Endothelial cell of umbilical vein (primary cell): ENCODE data around the gene DDX3Y. TPM values are rescaled to one million over a fixed set of nuclear protein-coding genes. Genes with fewer than 3 reads are reported as not detected.

ENCODE experiments used
- Bru-seq: library from RNA; stranded (reverse); fragments of 400-500 nt; gene quantifications from one replicate; lab custom pipeline; 2021; lab: Mats Ljungman, UMichigan
- BruChase-seq, 2 experiments: library from RNA; stranded (reverse); fragments of 400-500 nt; gene quantifications; one replicate each; lab custom pipeline; 2021; lab: Mats Ljungman, UMichigan
- BruUV-seq: library from RNA; stranded (reverse); fragments of 400-500 nt; replicated peaks from 2 replicates; lab custom pipeline; 2021; lab: Mats Ljungman, UMichigan
- CTCF ChIA-PET: fragments of 300-600, 350-600 bp; sonication (Branson Sonifier 250); formaldehyde crosslinking; loops from one replicate; lab custom pipeline; 2021; ENCODE audit warnings: antibody characterized with exemption, inconsistent platforms; lab: Charles Lee
- POLR2A ChIA-PET: fragments of 300-600, 350-600 bp; sonication (Branson Sonifier 250); formaldehyde crosslinking; loops from one replicate; lab custom pipeline; 2021; ENCODE audit warnings: antibody characterized with exemption, inconsistent platforms; lab: Charles Lee
- DNase-seq: peaks from one replicate; pipeline ENCODE4 v3.0.0-alpha.2; 2011; ENCODE audit warnings: low read depth, low spot score
- FAIRE-seq: peaks from 2 replicates; lab custom pipeline; 2011; peaks lifted over from hg19 to GRCh38; lab: Jason Lieb, UNC
- H2AFZ ChIP-seq: 2 replicates; pipeline ENCODE4 v1.6.0; 2012; ENCODE audit warnings: low read depth, low read length, control low read depth, inconsistent platforms
- H3K27ac ChIP-seq: 2 replicates; pipeline ENCODE4 v1.5.1; 2011; ENCODE audit warnings: low read depth, mild to moderate bottlenecking, control low read depth, low read length, moderate library complexity; ENCODE audit not compliant: insufficient read depth
- H3K27me3 ChIP-seq, 2 experiments: 2 replicates each; pipeline versions ENCODE4 v1.6.0 to v1.6.1; 2011; ENCODE audit warnings: low read length in 2 of 2, mixed read lengths in 1 of 2; ENCODE audit not compliant: control insufficient read depth in 2 of 2, insufficient read depth in 2 of 2
- H3K36me3 ChIP-seq, 2 experiments: 2 replicates in 1 of 2; 3 replicates in 1 of 2; pipeline ENCODE4 v1.5.1; 2011; ENCODE audit warnings: low read length in 2 of 2, mild to moderate bottlenecking in 1 of 2, moderate library complexity in 1 of 2; ENCODE audit not compliant: control insufficient read depth in 2 of 2, insufficient read depth in 2 of 2; ENCODE audit errors: extremely low read depth in 1 of 2
- H3K4me1 ChIP-seq: 3 replicates; pipeline ENCODE4 v1.5.1; 2011; ENCODE audit warnings: mild to moderate bottlenecking, low read length; ENCODE audit not compliant: control insufficient read depth, insufficient read depth; ENCODE audit errors: extremely low read depth
- H3K4me2 ChIP-seq: 2 replicates; pipeline ENCODE4 v1.6.1; 2011; ENCODE audit warnings: low read length, control low read depth, mixed read lengths; ENCODE audit not compliant: insufficient read depth
- H3K4me3 ChIP-seq, 3 experiments: fragments of 200-600 bp in 1 of 3; sonication (generic), shearing (Covaris generic) in 1 of 3; replicated peaks in 1 of 3; 2 replicates each; pipeline ENCODE4 v1.5.1; 2011 to 2016; ENCODE audit warnings: control low read depth in 3 of 3, low read length in 3 of 3, mild to moderate bottlenecking in 2 of 3, inconsistent platforms in 1 of 3, low read depth in 1 of 3, moderate library complexity in 1 of 3; ENCODE audit not compliant: insufficient read depth in 1 of 3
- H3K79me2 ChIP-seq: 2 replicates; pipeline ENCODE4 v1.6.0; 2012; ENCODE audit warnings: low read length, inconsistent platforms; ENCODE audit not compliant: control insufficient read depth, insufficient read depth
- H3K9ac ChIP-seq: replicated peaks from 2 replicates; pipeline ENCODE3; 2011; ENCODE audit warnings: low read length, control low read depth; ENCODE audit not compliant: insufficient read depth; ENCODE audit errors: extremely low read depth
- H3K9me1 ChIP-seq: replicated peaks from 3 replicates; pipeline ENCODE4 v1.6.0; 2011; ENCODE audit warnings: mild to moderate bottlenecking, low read length; ENCODE audit not compliant: control insufficient read depth, insufficient read depth; ENCODE audit errors: extremely low read depth
- H3K9me3 ChIP-seq: replicated peaks from 2 replicates; pipeline ENCODE4 v1.5.1; 2012; ENCODE audit warnings: low read length, inconsistent platforms; ENCODE audit not compliant: control insufficient read depth, insufficient read depth
- H4K20me1 ChIP-seq: replicated peaks from 2 replicates; pipeline ENCODE3; 2011; ENCODE audit warnings: mild to moderate bottlenecking, low read length; ENCODE audit not compliant: control insufficient read depth, insufficient read depth; ENCODE audit errors: extremely low read depth
- CTCF ChIP-seq, 2 donors: IDR thresholded peaks; 1 replicate in 1 of 2; 2 replicates in 1 of 2; pipeline ENCODE4 v1.5.1; 2011; ENCODE audit warnings: low read length in 2 of 2, mild to moderate bottlenecking in 2 of 2, moderate library complexity in 2 of 2, control low read depth in 1 of 2, inconsistent platforms in 1 of 2, low read depth in 1 of 2; ENCODE audit not compliant: insufficient read depth in 1 of 2; ENCODE audit errors: extremely low read depth in 1 of 2
- EZH2 ChIP-seq: IDR thresholded peaks from 2 replicates; pipeline ENCODE4 v1.6.1; 2012; ENCODE audit warnings: borderline replicate concordance, low read depth, mild to moderate bottlenecking, moderate library complexity, low read length, inconsistent platforms; ENCODE audit not compliant: severe bottlenecking
- FOS ChIP-seq: IDR thresholded peaks from 2 replicates; pipeline ENCODE4 v1.6.1; 2011; ENCODE audit warnings: mild to moderate bottlenecking, low read length, moderate library complexity, borderline replicate concordance; ENCODE audit not compliant: insufficient read depth
- GATA2 ChIP-seq: IDR thresholded peaks from 2 replicates; pipeline ENCODE4 v1.7.0; 2011; ENCODE audit warnings: low read depth, mild to moderate bottlenecking, moderate library complexity, mixed read lengths, low read length; ENCODE audit not compliant: insufficient read length, insufficient read depth
- JUN ChIP-seq: IDR thresholded peaks from 2 replicates; pipeline ENCODE4 v1.6.1; 2011; ENCODE audit warnings: borderline replicate concordance, low read depth; ENCODE audit not compliant: insufficient read length, insufficient read depth
- MAX ChIP-seq: IDR thresholded peaks from 2 replicates; pipeline ENCODE4 v1.6.1; 2011; ENCODE audit not compliant: insufficient read depth, insufficient read length
- MYC ChIP-seq: IDR thresholded peaks from one replicate; pipeline ENCODE4 v1.6.1; 2011; ENCODE audit warnings: mild to moderate bottlenecking, low read depth, low read length
- POLR2A ChIP-seq: IDR thresholded peaks from 2 replicates; pipeline ENCODE4 v1.6.1; 2012; ENCODE audit warnings: low read depth, mild to moderate bottlenecking, control low read depth, low read length
- POLR2AphosphoS5 ChIP-seq: IDR thresholded peaks from 2 replicates; pipeline ENCODE4 v1.6.1; 2012; ENCODE audit warnings: low read depth, mild to moderate bottlenecking, control low read depth, low read length, moderate library complexity; ENCODE audit not compliant: insufficient read depth
- dilution Hi-C: fragments of 300-500 bp; cut with MboI; formaldehyde crosslinking; loops from one replicate; pipeline ENCODE4 v1.15.0; 2019; ENCODE audit warnings: low sequenced_read_pairs; ENCODE audit not compliant: extremely low pct_ligation_motif_present
- intact Hi-C: fragments of 100-400 bp; cut with micrococcal nuclease; formaldehyde crosslinking; loops from one replicate; pipeline ENCODE4 v1.10.0; 2022
- long read RNA-seq: library from polyadenylated mRNA; stranded (forward); transcript quantifications from one replicate; pipeline ENCODE4 v2.0.0, GENCODE V29; 2021
- polyA minus RNA-seq, 3 experiments: library from RNA; depleted of rRNA, polyadenylated mRNA; stranded (reverse); fragments of >200 nt; gene quantifications; 1 replicate in 1 of 3; 2 replicates in 2 of 3; pipeline ENCODE4 v1.2.3, GENCODE V29; 2011
- polyA plus RNA-seq, 4 experiments: library from polyadenylated mRNA; depleted of rRNA in 3 of 4; stranded (reverse) in 3 of 4; unstranded in 1 of 4; fragments of >200 nt; gene quantifications; 2 replicates each; pipeline versions ENCODE4 v1.2.1 to v1.2.3, GENCODE V29; 2011 to 2012; ENCODE audit warnings: missing spikeins in 1 of 4
- total RNA-seq: library from RNA; stranded (reverse); gene quantifications from 2 replicates; pipeline ENCODE4 v1.2.3, GENCODE V29; 2021

The DDX3Y gene
- total RNA-seq (59.0 and 59.1 TPM in 2 replicates), polyA plus RNA-seq (10.1 and 20.5 TPM in 2 replicates), polyA minus RNA-seq (52.3 and 56.5 TPM in 2 replicates), Bru-seq, nascent RNA (percentile 93 among the genes with signal in this experiment), BruChase-seq, experiment 1, labeled RNA remaining after a 6-hour chase (percentile 98 among the genes with signal in this experiment), BruChase-seq, experiment 2, labeled RNA remaining after a 2-hour chase (percentile 98 among the genes with signal in this experiment)
- 12.5 and 12.8 TPM in 2 replicates for polyA plus RNA-seq (2011; cell fraction: cytosol; rRNA removed)
- 179 and 223 TPM in 2 replicates for polyA plus RNA-seq (2011; cell fraction: nucleus; rRNA removed)
- 56.1 and 69.6 TPM in 2 replicates for polyA plus RNA-seq (2012)
- not detected for polyA minus RNA-seq (2011; cell fraction: cytosol; rRNA and poly(A)+ RNA removed)
- polyA minus RNA-seq (2011; cell fraction: nucleus; rRNA and poly(A)+ RNA removed): 172 and 204 TPM in 2 replicates
- long read RNA-seq, full-length matches to known transcripts: 53 of 83 reads
- long read RNA-seq, partial matches to known transcripts: 7 of 83 reads
- long read RNA-seq, other reads (novel, unspliced or antisense): 23 of 83 reads

GRCh38 chrY:12904618-12905516 is at the start of gene DDX3Y:
Gene DDX3Y (plus strand): TSS chrY:12904868. CDS start chrY:12904937, 69 bp downstream.
- ChIA-PET POLR2A (no interaction called here), CTCF (no interaction called here)
- Histone ChIP-seq H3K36me3 (no peaks in the 10 kb centered on the region), H3K4me2 (peak within 1 kb of the TSS; percentile 98), H3K27ac (peak within 1 kb of the TSS; percentile 100), H3K79me2 (peaks cover 53% of the 10 kb centered on the region), H3K4me3 (peak within 1 kb of the TSS; percentile 83 to 100 (median 98)), H3K9ac (peak within 1 kb of the TSS; percentile 100), H3K4me1 (peaks cover 6% of the 10 kb centered on the region), H2AFZ (peak within 1 kb of the TSS; percentile 100), H3K9me1 (no peaks in the 10 kb centered on the region), H4K20me1 (peaks cover 3% of the 10 kb centered on the region), H3K27me3 (no peaks in the 10 kb centered on the region), H3K9me3 (no peaks in the 10 kb centered on the region)
- TF ChIP-seq POLR2AphosphoS5: peak; percentile 58
- TF ChIP-seq FOS: no peak
- peak; percentile 83 for TF ChIP-seq POLR2A
- no peak for TF ChIP-seq MYC
- TF ChIP-seq MAX: no peak
- TF ChIP-seq EZH2: no peak
- no peak for TF ChIP-seq JUN
- no peak for TF ChIP-seq GATA2
- TF ChIP-seq CTCF (IDR thresholded peaks at IDR 0.05; ENCODE audit: extremely low read depth in 1 of 2, insufficient read depth in 1 of 2, low read depth in 1 of 2, low read length in 2 of 2): no peak
- intact Hi-C loops: loop anchor here (2.0 to 10.0 kb wide), 4 partner anchors 240 to 800 kb away; partner anchors contain the start of gene TMSB4Y
- dilution Hi-C loops: no loop called here
- BruUV-seq: TSS peak; percentile 98
- DNase-seq: peak; percentile 95
- FAIRE-seq: peak; percentile 94
